SK-N-SH (cell line): ENCODE data around the gene SCAPER. TPM values are rescaled to one million over a fixed set of nuclear protein-coding genes. Genes with fewer than 3 reads are reported as not detected.

Experiments
- CTCF ChIA-PET: fragments of 300-600, 350-600 bp; formaldehyde crosslinking; extraction: SDS; loops from one replicate; lab custom pipeline; 2021; lab: Yijun Ruan, JAX
- POLR2A ChIA-PET: fragments of 350-600 bp; sonication (Branson Sonifier 250); formaldehyde crosslinking; extraction: SDS; loops from one replicate; lab custom pipeline; 2020; ENCODE audit warnings: antibody characterized with exemption, inconsistent platforms; lab: Yijun Ruan, JAX
- DNase-seq: peaks from one replicate; pipeline ENCODE4 v3.0.0; 2012
- H2AFZ ChIP-seq: fragments of 200-600 bp; sonication (generic); 2 replicates; pipeline ENCODE4 v1.8.1; 2016; ENCODE audit warnings: antibody characterized with exemption, mild to moderate bottlenecking, low read depth
- H3F3A ChIP-seq: fragments of 200-600 bp; sonication (generic); replicated peaks from 2 replicates; pipeline ENCODE3; 2016; ENCODE audit warnings: antibody characterized with exemption, mild to moderate bottlenecking; ENCODE audit not compliant: insufficient read depth
- H3K27ac ChIP-seq, 2 experiments: fragments of 200-500 bp in 1 of 2; fragments of 200-600 bp in 1 of 2; sonication (Bioruptor generic) in 1 of 2; sonication (generic), shearing (Covaris generic) in 1 of 2; 2 replicates each; pipeline versions ENCODE4 v1.5.1 to v1.6.1; 2014 to 2016; ENCODE audit warnings: low read depth in 2 of 2, inconsistent platforms in 1 of 2, low read length in 1 of 2, mild to moderate bottlenecking in 1 of 2, mixed read lengths in 1 of 2
- H3K27me3 ChIP-seq: fragments of 200-600 bp; sonication (generic), shearing (Covaris generic); 2 replicates; pipeline ENCODE4 v1.6.1; 2016; ENCODE audit warnings: mixed run types; ENCODE audit not compliant: insufficient read depth
- H3K36me3 ChIP-seq, 2 experiments: fragments of 200-500 bp in 1 of 2; fragments of 200-600 bp in 1 of 2; sonication (Bioruptor generic) in 1 of 2; sonication (generic) in 1 of 2; replicated peaks in 1 of 2; 2 replicates each; pipeline versions ENCODE3 to v1.5.1; 2014 to 2016; ENCODE audit warnings: low read length in 1 of 2, mild to moderate bottlenecking in 1 of 2; ENCODE audit not compliant: insufficient read depth in 2 of 2, control insufficient read depth in 1 of 2
- H3K4me1 ChIP-seq, 2 experiments: fragments of 200-500 bp in 1 of 2; fragments of 200-600 bp in 1 of 2; sonication (Bioruptor generic) in 1 of 2; sonication (generic), shearing (Covaris generic) in 1 of 2; 2 replicates each; pipeline versions ENCODE4 v1.5.1 to v1.6.1; 2014 to 2016; ENCODE audit warnings: low read depth in 1 of 2, low read length in 1 of 2, mixed run types in 1 of 2; ENCODE audit not compliant: insufficient read depth in 2 of 2, control insufficient read depth in 1 of 2
- H3K4me2 ChIP-seq: fragments of 200-600 bp; sonication (generic), shearing (Covaris generic); 2 replicates; pipeline ENCODE4 v1.6.1; 2017; ENCODE audit warnings: mixed run types
- H3K4me3 ChIP-seq, 2 experiments: fragments of 200-500 bp in 1 of 2; fragments of 200-600 bp in 1 of 2; sonication (Bioruptor generic) in 1 of 2; sonication (generic), shearing (Covaris generic) in 1 of 2; 2 replicates each; pipeline versions ENCODE4 v1.5.1 to v1.8.1; 2014 to 2016; ENCODE audit warnings: low read depth in 2 of 2, inconsistent platforms in 1 of 2, low read length in 1 of 2, mild to moderate bottlenecking in 1 of 2, mixed read lengths in 1 of 2, moderate library complexity in 1 of 2
- H3K79me2 ChIP-seq: fragments of 200-600 bp; sonication (generic); 2 replicates; pipeline ENCODE4 v1.8.1; 2017; ENCODE audit warnings: mild to moderate bottlenecking; ENCODE audit not compliant: insufficient read depth
- H3K9ac ChIP-seq: fragments of 200-600 bp; sonication (generic); 2 replicates; pipeline ENCODE4 v1.6.1; 2017; ENCODE audit warnings: mixed run types
- H3K9me2 ChIP-seq: fragments of 200-600 bp; sonication (generic); 2 replicates; pipeline ENCODE4 v1.6.1; 2017; ENCODE audit warnings: mixed run types
- H3K9me3 ChIP-seq: fragments of 200-600 bp; sonication (generic); 2 replicates; pipeline ENCODE4 v1.6.1; 2017; ENCODE audit warnings: mixed run types, mild to moderate bottlenecking, moderate library complexity
- H4K20me1 ChIP-seq: fragments of 200-600 bp; sonication (generic); 2 replicates; pipeline ENCODE4 v1.6.1; 2017; ENCODE audit warnings: mild to moderate bottlenecking, mixed run types; ENCODE audit not compliant: insufficient read depth
- CHD2 ChIP-seq: fragments of 150-350 bp; IDR thresholded peaks from 2 replicates; pipeline ENCODE4 v1.6.1; 2018; ENCODE audit warnings: low read length; ENCODE audit not compliant: partially characterized antibody
- EP300 ChIP-seq, 2 experiments: IDR thresholded peaks; 2 replicates each; pipeline versions ENCODE4 v1.4.0 to v1.6.1; 2012; ENCODE audit warnings: borderline replicate concordance in 1 of 2, low read depth in 1 of 2, low read length in 1 of 2
- FOSL2 ChIP-seq: IDR thresholded peaks from 2 replicates; pipeline ENCODE4 v1.4.0; 2012; ENCODE audit warnings: low read depth, mild to moderate bottlenecking, moderate library complexity, borderline replicate concordance
- FOXJ3 ChIP-seq: sonication (generic); formaldehyde crosslinking; IDR thresholded peaks from 2 replicates; pipeline ENCODE4 v1.5.1; 2020; ENCODE audit warnings: mild to moderate bottlenecking, missing genetic modification reagents
- MEF2A ChIP-seq: IDR thresholded peaks from 2 replicates; pipeline ENCODE4 v1.4.0; 2012; ENCODE audit warnings: low read depth, borderline replicate concordance
- NRF1 ChIP-seq: IDR thresholded peaks from 2 replicates; pipeline ENCODE4 v1.6.1; 2012; ENCODE audit warnings: low read depth, mild to moderate bottlenecking, low read length
- POLR2AphosphoS5 ChIP-seq: IDR thresholded peaks from 2 replicates; pipeline ENCODE4 v1.6.1; 2012; ENCODE audit warnings: low read depth, low read length
- RAD21 ChIP-seq: IDR thresholded peaks from 2 replicates; pipeline ENCODE4 v1.6.1; 2012; ENCODE audit warnings: mild to moderate bottlenecking, low read length
- RCOR1 ChIP-seq: fragments of 150-350 bp; IDR thresholded peaks from 2 replicates; pipeline ENCODE4 v1.6.1; 2017; ENCODE audit warnings: antibody characterized with exemption, low read length
- RFX5 ChIP-seq: IDR thresholded peaks from 2 replicates; pipeline ENCODE4 v1.6.1; 2012; ENCODE audit warnings: mild to moderate bottlenecking, improper control_type of control experiment, low read length
- RXRA ChIP-seq: IDR thresholded peaks from 2 replicates; pipeline ENCODE4 v1.4.0; 2012; ENCODE audit warnings: low read depth, mild to moderate bottlenecking, borderline replicate concordance
- SMC3 ChIP-seq: IDR thresholded peaks from 2 replicates; pipeline ENCODE4 v1.6.1; 2012; ENCODE audit warnings: low read depth, low read length, improper control_type of control experiment
- TCF12 ChIP-seq: IDR thresholded peaks from 2 replicates; pipeline ENCODE4 v1.4.0; 2012
- TEAD4 ChIP-seq: IDR thresholded peaks from 2 replicates; pipeline ENCODE4 v1.4.0; 2012; ENCODE audit warnings: mild to moderate bottlenecking, borderline replicate concordance; ENCODE audit not compliant: insufficient read depth
- WGBS: methylation state at CpG from one replicate; pipeline ENCODE4 v1.1.6; 2017; ENCODE audit warnings: low lambda C conversion rate; 5-methylcytosine and 5-hydroxymethylcytosine counted together
- polyA plus RNA-seq, 3 experiments: library from polyadenylated mRNA; depleted of rRNA; stranded (reverse); fragments of >200 nt; gene quantifications; 2 replicates each; pipeline ENCODE4 v1.2.3, GENCODE V29; 2012
- TF ChIP-seq, protein P1 (sequence below): fragments of 200-600 bp; sonication (generic); IDR thresholded peaks from 2 replicates; pipeline ENCODE4 v1.6.1; 2017; ENCODE audit warnings: antibody characterized with exemption, mild to moderate bottlenecking, moderate library complexity
- TF ChIP-seq, protein P2 (sequence below): IDR thresholded peaks from 2 replicates; pipeline ENCODE4; 2012
- TF ChIP-seq, protein P3 (sequence below): IDR thresholded peaks from 2 replicates; pipeline ENCODE4 v1.4.0; 2012; ENCODE audit warnings: low read depth
- TF ChIP-seq, protein P4 (sequence below): fragments of 150-350 bp; IDR thresholded peaks from 2 replicates; pipeline ENCODE4 v1.6.1; 2017; ENCODE audit warnings: antibody characterized with exemption, low read length, low read depth, borderline replicate concordance
- TF ChIP-seq, protein P5 (sequence below): IDR thresholded peaks from 2 replicates; pipeline ENCODE4 v1.4.0; 2012; ENCODE audit warnings: low read depth, borderline replicate concordance
- TF ChIP-seq, protein P6 (sequence below): fragments of 150-350 bp; IDR thresholded peaks from 2 replicates; pipeline ENCODE4 v1.6.1; 2016; ENCODE audit warnings: mild to moderate bottlenecking, low read depth, low read length

SCAPER gene
- polyA plus RNA-seq, 1 of the 3 experiments (the other 2 are of a cell fraction), result 1.8 TPM

DNA sequence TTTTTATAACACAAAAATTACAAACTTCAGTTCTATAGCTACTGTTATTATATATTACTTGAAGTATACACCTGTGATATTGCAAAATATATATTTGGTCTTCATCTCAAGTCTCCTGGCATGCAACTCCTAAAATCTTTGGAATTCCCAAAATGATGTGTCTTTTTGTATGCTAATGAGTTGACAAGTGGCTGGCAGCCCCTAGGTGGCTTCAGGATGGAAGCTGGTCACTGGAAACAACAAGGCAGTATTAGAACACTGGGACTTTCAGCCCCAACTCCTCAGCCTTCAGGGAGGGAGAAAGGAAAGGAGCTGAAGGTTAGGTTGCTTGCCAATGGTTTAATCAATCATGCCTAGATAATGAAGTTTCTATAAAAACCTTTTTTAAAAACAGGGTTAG, 112.0 kb downstream of the SCAPER start:
- H3K4me1 ChIP-seq, result no peaks in the 10 kb centered on the region
- TF ChIP-seq, protein P1, sequence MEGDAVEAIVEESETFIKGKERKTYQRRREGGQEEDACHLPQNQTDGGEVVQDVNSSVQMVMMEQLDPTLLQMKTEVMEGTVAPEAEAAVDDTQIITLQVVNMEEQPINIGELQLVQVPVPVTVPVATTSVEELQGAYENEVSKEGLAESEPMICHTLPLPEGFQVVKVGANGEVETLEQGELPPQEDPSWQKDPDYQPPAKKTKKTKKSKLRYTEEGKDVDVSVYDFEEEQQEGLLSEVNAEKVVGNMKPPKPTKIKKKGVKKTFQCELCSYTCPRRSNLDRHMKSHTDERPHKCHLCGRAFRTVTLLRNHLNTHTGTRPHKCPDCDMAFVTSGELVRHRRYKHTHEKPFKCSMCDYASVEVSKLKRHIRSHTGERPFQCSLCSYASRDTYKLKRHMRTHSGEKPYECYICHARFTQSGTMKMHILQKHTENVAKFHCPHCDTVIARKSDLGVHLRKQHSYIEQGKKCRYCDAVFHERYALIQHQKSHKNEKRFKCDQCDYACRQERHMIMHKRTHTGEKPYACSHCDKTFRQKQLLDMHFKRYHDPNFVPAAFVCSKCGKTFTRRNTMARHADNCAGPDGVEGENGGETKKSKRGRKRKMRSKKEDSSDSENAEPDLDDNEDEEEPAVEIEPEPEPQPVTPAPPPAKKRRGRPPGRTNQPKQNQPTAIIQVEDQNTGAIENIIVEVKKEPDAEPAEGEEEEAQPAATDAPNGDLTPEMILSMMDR, result no peak
- no peak for TF ChIP-seq RFX5
- TF ChIP-seq FOXJ3 (CRISPR knock-in tag), result no peak
- TF ChIP-seq NRF1, result no peak
- TF ChIP-seq SMC3, result no peak
- TF ChIP-seq, protein P2, sequence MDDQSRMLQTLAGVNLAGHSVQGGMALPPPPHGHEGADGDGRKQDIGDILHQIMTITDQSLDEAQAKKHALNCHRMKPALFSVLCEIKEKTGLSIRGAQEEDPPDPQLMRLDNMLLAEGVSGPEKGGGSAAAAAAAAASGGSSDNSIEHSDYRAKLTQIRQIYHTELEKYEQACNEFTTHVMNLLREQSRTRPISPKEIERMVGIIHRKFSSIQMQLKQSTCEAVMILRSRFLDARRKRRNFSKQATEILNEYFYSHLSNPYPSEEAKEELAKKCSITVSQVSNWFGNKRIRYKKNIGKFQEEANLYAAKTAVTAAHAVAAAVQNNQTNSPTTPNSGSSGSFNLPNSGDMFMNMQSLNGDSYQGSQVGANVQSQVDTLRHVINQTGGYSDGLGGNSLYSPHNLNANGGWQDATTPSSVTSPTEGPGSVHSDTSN, result no peak
- TF ChIP-seq MEF2A, result no peak
- TF ChIP-seq, protein P3, sequence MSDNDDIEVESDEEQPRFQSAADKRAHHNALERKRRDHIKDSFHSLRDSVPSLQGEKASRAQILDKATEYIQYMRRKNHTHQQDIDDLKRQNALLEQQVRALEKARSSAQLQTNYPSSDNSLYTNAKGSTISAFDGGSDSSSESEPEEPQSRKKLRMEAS, result no peak
- TF ChIP-seq, protein P4, sequence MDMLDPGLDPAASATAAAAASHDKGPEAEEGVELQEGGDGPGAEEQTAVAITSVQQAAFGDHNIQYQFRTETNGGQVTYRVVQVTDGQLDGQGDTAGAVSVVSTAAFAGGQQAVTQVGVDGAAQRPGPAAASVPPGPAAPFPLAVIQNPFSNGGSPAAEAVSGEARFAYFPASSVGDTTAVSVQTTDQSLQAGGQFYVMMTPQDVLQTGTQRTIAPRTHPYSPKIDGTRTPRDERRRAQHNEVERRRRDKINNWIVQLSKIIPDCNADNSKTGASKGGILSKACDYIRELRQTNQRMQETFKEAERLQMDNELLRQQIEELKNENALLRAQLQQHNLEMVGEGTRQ, result no peak
- DNase-seq, result no peak
- ChIA-PET POLR2A (no interaction called here), CTCF (interaction anchor here (0.6 to 0.7 kb wide), 2 partner anchors 373 to 582 kb away, joined by 3 to 4 read pairs; no protein-coding TSS in a partner anchor)
- peaks cover 29 to 32% of the 10 kb centered on the region in 2 experiments for H3K36me3 ChIP-seq
- H3F3A ChIP-seq, result no peaks in the 10 kb centered on the region
- no peak overlapping the region for H2AFZ ChIP-seq
- no peak overlapping the region for H3K4me3 ChIP-seq
- no peak overlapping the region for H3K4me2 ChIP-seq
- H3K9ac ChIP-seq, result no peak overlapping the region
- no peaks in the 10 kb centered on the region for H3K27me3 ChIP-seq
- no peak overlapping the region for H3K27ac ChIP-seq
- no peaks in the 10 kb centered on the region for H3K9me3 ChIP-seq
- H3K79me2 ChIP-seq, result no peaks in the 10 kb centered on the region
- H3K9me2 ChIP-seq, result no peaks in the 10 kb centered on the region
- no peaks in the 10 kb centered on the region for H4K20me1 ChIP-seq

DNA sequence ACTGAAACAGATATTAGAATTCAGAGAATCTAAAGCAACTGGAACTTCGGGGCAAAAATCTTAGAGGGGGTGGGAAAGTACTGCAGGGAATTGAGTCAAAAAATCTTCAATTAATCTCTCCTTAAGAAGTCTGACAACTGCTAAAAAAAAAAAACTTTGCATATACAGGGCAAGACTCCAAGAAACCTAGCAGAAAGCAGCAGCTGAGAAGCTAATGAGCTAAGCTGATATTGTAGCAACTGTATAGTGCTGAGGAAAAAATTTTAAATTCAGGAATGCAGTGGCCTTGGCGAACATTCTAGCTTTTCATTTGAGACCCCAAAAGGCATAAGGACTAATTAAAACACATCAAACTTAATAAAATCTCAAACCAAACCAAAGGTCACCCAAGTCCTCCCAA, 113.6 kb downstream of the SCAPER start:
- ChIA-PET CTCF (no interaction called here), POLR2A (no interaction called here)
- Histone ChIP-seq H3K4me2 (no peak overlapping the region), H3K9me2 (no peaks in the 10 kb centered on the region), H3K36me3 (peaks cover 29 to 32% of the 10 kb centered on the region in 2 experiments), H3K9ac (no peak overlapping the region), H3K4me1 (no peaks in the 10 kb centered on the region), H3K4me3 (no peak overlapping the region), H2AFZ (no peak overlapping the region), H3K27ac (no peak overlapping the region), H3K9me3 (no peaks in the 10 kb centered on the region), H3F3A (no peaks in the 10 kb centered on the region), H3K27me3 (no peaks in the 10 kb centered on the region), H3K79me2 (no peaks in the 10 kb centered on the region; the same call in 1 of the 2 replicates), H4K20me1 (no peaks in the 10 kb centered on the region)
- DNase-seq, result no peak
- WGBS, result 92% methylated on average over 2 of the region's 2 CpGs
- TF ChIP-seq, protein P5, sequence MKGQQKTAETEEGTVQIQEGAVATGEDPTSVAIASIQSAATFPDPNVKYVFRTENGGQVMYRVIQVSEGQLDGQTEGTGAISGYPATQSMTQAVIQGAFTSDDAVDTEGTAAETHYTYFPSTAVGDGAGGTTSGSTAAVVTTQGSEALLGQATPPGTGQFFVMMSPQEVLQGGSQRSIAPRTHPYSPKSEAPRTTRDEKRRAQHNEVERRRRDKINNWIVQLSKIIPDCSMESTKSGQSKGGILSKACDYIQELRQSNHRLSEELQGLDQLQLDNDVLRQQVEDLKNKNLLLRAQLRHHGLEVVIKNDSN, result no peak
- TF ChIP-seq CHD2 (no peak), RFX5 (no peak), POLR2AphosphoS5 (no peak), RXRA (no peak), RCOR1 (no peak), RAD21 (no peak), FOSL2 (no peak), TEAD4 (no peak), TCF12 (no peak), EP300 (IDR thresholded peaks at IDR 0.05; ENCODE audit: borderline replicate concordance in 1 of 2, low read depth in 1 of 2, low read length in 1 of 2) (no peak)
- TF ChIP-seq, protein P3, result no peak
- TF ChIP-seq, protein P2, result no peak
- TF ChIP-seq, protein P6, sequence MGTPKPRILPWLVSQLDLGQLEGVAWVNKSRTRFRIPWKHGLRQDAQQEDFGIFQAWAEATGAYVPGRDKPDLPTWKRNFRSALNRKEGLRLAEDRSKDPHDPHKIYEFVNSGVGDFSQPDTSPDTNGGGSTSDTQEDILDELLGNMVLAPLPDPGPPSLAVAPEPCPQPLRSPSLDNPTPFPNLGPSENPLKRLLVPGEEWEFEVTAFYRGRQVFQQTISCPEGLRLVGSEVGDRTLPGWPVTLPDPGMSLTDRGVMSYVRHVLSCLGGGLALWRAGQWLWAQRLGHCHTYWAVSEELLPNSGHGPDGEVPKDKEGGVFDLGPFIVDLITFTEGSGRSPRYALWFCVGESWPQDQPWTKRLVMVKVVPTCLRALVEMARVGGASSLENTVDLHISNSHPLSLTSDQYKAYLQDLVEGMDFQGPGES, result no peak
